MM.1S (cell line): ENCODE results near the gene C19orf44.
"Not testable (repeated sequence)": the region's sequence is repeated elsewhere in the genome, so short reads cannot be mapped to it uniquely, and the experiment has no call there.

Experiments used
- DNase-seq: peaks from one replicate; pipeline ENCODE4 v3.0.0-alpha.2; 2015
- H2AFZ ChIP-seq: fragments of 300-600 bp; sonication (generic); 2 replicates; pipeline ENCODE4 v1.6.0; 2016; ENCODE audit warnings: antibody characterized with exemption, low read length
- H3F3A ChIP-seq: fragments of 300-600 bp; sonication (generic); 2 replicates; pipeline ENCODE4 v1.6.1; 2016; ENCODE audit warnings: mild to moderate bottlenecking, antibody characterized with exemption, low read length, moderate library complexity, mixed read lengths; ENCODE audit not compliant: insufficient read depth
- H3K27ac ChIP-seq: fragments of 300-600 bp; sonication (generic); 2 replicates; pipeline ENCODE4 v1.5.1; 2016; ENCODE audit warnings: mild to moderate bottlenecking, low read length
- H3K27me3 ChIP-seq: fragments of 300-600 bp; sonication (generic); replicated peaks from 2 replicates; pipeline ENCODE4 v1.6.0; 2016; ENCODE audit warnings: low read length; ENCODE audit not compliant: insufficient read depth
- H3K36me3 ChIP-seq: fragments of 300-600 bp; sonication (generic); replicated peaks from 2 replicates; pipeline ENCODE4 v1.6.1; 2016; ENCODE audit warnings: mild to moderate bottlenecking, low read length, mixed read lengths; ENCODE audit not compliant: insufficient read depth
- H3K4me1 ChIP-seq: fragments of 300-600 bp; sonication (generic); 2 replicates; pipeline ENCODE4 v1.6.1; 2016; ENCODE audit warnings: low read length, mixed read lengths
- H3K4me2 ChIP-seq: fragments of 300-600 bp; sonication (generic); 2 replicates; pipeline ENCODE4 v1.6.0; 2016; ENCODE audit warnings: low read depth, low read length
- H3K4me3 ChIP-seq: fragments of 300-600 bp; sonication (generic); 2 replicates; pipeline ENCODE4 v1.5.1; 2016; ENCODE audit warnings: low read length, mixed read lengths
- H3K79me2 ChIP-seq: fragments of 300-600 bp; sonication (generic); 2 replicates; pipeline ENCODE4 v1.6.1; 2016; ENCODE audit warnings: mixed run types, low read length, mixed read lengths
- H3K9ac ChIP-seq: fragments of 300-600 bp; sonication (generic); 2 replicates; pipeline ENCODE4 v1.6.1; 2016; ENCODE audit warnings: low read length, mixed read lengths
- H3K9me2 ChIP-seq: fragments of 300-600 bp; sonication (generic); replicated peaks from 2 replicates; pipeline ENCODE4 v1.6.1; 2016; ENCODE audit warnings: mild to moderate bottlenecking, low read length, mixed read lengths; ENCODE audit not compliant: insufficient read depth
- H3K9me3 ChIP-seq: fragments of 300-600 bp; sonication (generic); replicated peaks from 2 replicates; pipeline ENCODE4 v1.6.1; 2016; ENCODE audit warnings: mild to moderate bottlenecking, low read length, mixed read lengths; ENCODE audit not compliant: insufficient read depth
- H4K20me1 ChIP-seq: fragments of 300-600 bp; sonication (generic); 2 replicates; pipeline ENCODE4 v1.6.1; 2016; ENCODE audit warnings: mild to moderate bottlenecking, low read length, moderate library complexity, mixed read lengths; ENCODE audit not compliant: insufficient read depth
- CTCF ChIP-seq: fragments of 300-600 bp; sonication (generic); IDR thresholded peaks from 2 replicates; pipeline ENCODE4 v1.5.1; 2016; ENCODE audit warnings: antibody characterized with exemption, low read length, mixed read lengths
- EZH2 ChIP-seq: fragments of 300-600 bp; sonication (generic); optimal IDR thresholded peaks from 2 replicates; pipeline ENCODE3; 2017; ENCODE audit warnings: low read depth, mild to moderate bottlenecking, antibody characterized with exemption, low read length, mixed read lengths
- EZH2phosphoT487 ChIP-seq: fragments of 300-600 bp; sonication (generic); IDR thresholded peaks from 2 replicates; pipeline ENCODE4 v1.6.1; 2018; ENCODE audit warnings: antibody characterized with exemption, low read length

The C19orf44 gene

GRCh38 chr19:16482745-16483144, 13.4 kb upstream of the C19orf44 start:
- Histone ChIP-seq H2AFZ (no peak overlapping the region), H3K4me2 (no peak overlapping the region), H3K27me3 (no peaks in the 10 kb centered on the region), H3K9me2 (no peaks in the 10 kb centered on the region), H3F3A (no peaks in the 10 kb centered on the region), H3K9me3 (no peaks in the 10 kb centered on the region), H3K4me1 (no peaks in the 10 kb centered on the region), H3K27ac (no peak overlapping the region), H3K79me2 (no peaks in the 10 kb centered on the region), H3K36me3 (no peaks in the 10 kb centered on the region), H3K9ac (no peak overlapping the region), H3K4me3 (no peak overlapping the region), H4K20me1 (no peaks in the 10 kb centered on the region)
- no peak for DNase-seq
- TF ChIP-seq EZH2 = no peak
- TF ChIP-seq CTCF = no peak
- TF ChIP-seq EZH2phosphoT487 = no peak

- not testable (repeated sequence) for H2AFZ ChIP-seq, DNase-seq, H3K9me2 ChIP-seq, H3K27me3 ChIP-seq, H3K4me2 ChIP-seq, H4K20me1 ChIP-seq, H3K36me3 ChIP-seq, H3K4me3 ChIP-seq, H3K9ac ChIP-seq, H3K9me3 ChIP-seq, H3F3A ChIP-seq, H3K79me2 ChIP-seq, H3K4me1 ChIP-seq, H3K27ac ChIP-seq
Observed at GRCh38 chr19:16486476-16486875, 9.7 kb upstream of the C19orf44 start.

- Histone ChIP-seq H3K4me3 (peak overlapping the region; percentile 74), H3K27me3 (no peaks in the 10 kb centered on the region), H3K36me3 (no peaks in the 10 kb centered on the region), H3K4me2 (peak overlapping the region; percentile 80), H3K4me1 (0 out of 2 replicates have a peak, but pooled peaks cover 3% of the 10 kb centered on the region), H3K9ac (peak overlapping the region; percentile 45; the same call in 1 of the 2 replicates), H3K79me2 (peaks cover 4% of the 10 kb centered on the region; the same call in 1 of the 2 replicates), H4K20me1 (no peaks in the 10 kb centered on the region), H3F3A (no peaks in the 10 kb centered on the region), H2AFZ (peak overlapping the region; percentile 92), H3K9me3 (no peaks in the 10 kb centered on the region), H3K9me2 (no peaks in the 10 kb centered on the region), H3K27ac (no peak overlapping the region)
- no peak for DNase-seq
- TF ChIP-seq EZH2phosphoT487 (no peak), EZH2 (no peak), CTCF (no peak)
Observed at GRCh38 chr19:16496613-16496983, 404 bp downstream of the C19orf44 start.

GRCh38 chr19:16497042-16497441, 848 bp downstream of the C19orf44 start:
- Histone ChIP-seq H3K4me3 (no peak overlapping the region; the same call in 1 of the 2 replicates), H3K9me3 (no peaks in the 10 kb centered on the region), H3F3A (no peaks in the 10 kb centered on the region), H4K20me1 (no peaks in the 10 kb centered on the region), H3K27ac (no peak overlapping the region), H3K4me1 (0 out of 2 replicates have a peak, but pooled peaks cover 3% of the 10 kb centered on the region), H3K79me2 (peaks cover 4% of the 10 kb centered on the region; the same call in 1 of the 2 replicates), H3K27me3 (no peaks in the 10 kb centered on the region), H3K9ac (no peak overlapping the region), H2AFZ (no peak overlapping the region), H3K4me2 (peak overlapping the region; percentile 80; the same call in 1 of the 2 replicates), H3K36me3 (no peaks in the 10 kb centered on the region), H3K9me2 (no peaks in the 10 kb centered on the region)
- DNase-seq = no peak
- TF ChIP-seq CTCF = no peak
- no peak for TF ChIP-seq EZH2phosphoT487
- TF ChIP-seq EZH2 = no peak
